Keratinocyte (primary cell): ENCODE measurements around the gene PRSS12. TPM values are rescaled to one million over a fixed set of nuclear protein-coding genes. Genes with fewer than 3 reads are reported as not detected.

Experiments used
- DNase-seq: peaks from one replicate; pipeline ENCODE4 v3.0.0-alpha.2; 2011; ENCODE audit warnings: low read depth, missing footprints, low spot score
- FAIRE-seq: peaks from 2 replicates; lab custom pipeline; 2011; peaks lifted over from hg19 to GRCh38; lab: Jason Lieb, UNC
- H2AFZ ChIP-seq: 2 replicates; pipeline ENCODE4 v1.6.0; 2012; ENCODE audit warnings: low read length, control low read depth, inconsistent platforms; ENCODE audit not compliant: control insufficient read depth
- H3K27ac ChIP-seq: 2 replicates; pipeline ENCODE4 v1.5.1; 2011; ENCODE audit warnings: low read length; ENCODE audit not compliant: control insufficient read depth, insufficient read depth
- H3K27me3 ChIP-seq: 3 replicates; pipeline ENCODE4 v1.6.0; 2011; ENCODE audit warnings: low read length; ENCODE audit not compliant: control insufficient read depth, insufficient read depth; ENCODE audit errors: extremely low read depth
- H3K36me3 ChIP-seq, 2 experiments: 2 replicates in 1 of 2; 3 replicates in 1 of 2; pipeline ENCODE4 v1.5.1; 2011; ENCODE audit warnings: low read length in 2 of 2, mild to moderate bottlenecking in 1 of 2; ENCODE audit not compliant: control insufficient read depth in 2 of 2, insufficient read depth in 2 of 2; ENCODE audit errors: extremely low read depth in 1 of 2
- H3K4me1 ChIP-seq: 3 replicates; pipeline ENCODE4 v1.5.1; 2011; ENCODE audit warnings: low read length; ENCODE audit not compliant: control insufficient read depth, insufficient read depth; ENCODE audit errors: extremely low read depth
- H3K4me2 ChIP-seq: 3 replicates; pipeline ENCODE4 v1.6.0; 2011; ENCODE audit warnings: low read depth, low read length; ENCODE audit not compliant: control insufficient read depth, insufficient read depth; ENCODE audit errors: extremely low read depth
- H3K4me3 ChIP-seq, 3 experiments: fragments of 200-600 bp in 1 of 3; sonication (generic) in 1 of 3; 2 replicates in 2 of 3; 3 replicates in 1 of 3; pipeline ENCODE4 v1.5.1; 2011 to 2016; ENCODE audit warnings: low read length in 3 of 3, mild to moderate bottlenecking in 3 of 3, control low read depth in 2 of 3, inconsistent platforms in 1 of 3, low read depth in 1 of 3, mixed read lengths in 1 of 3, mixed run types in 1 of 3, moderate library complexity in 1 of 3; ENCODE audit not compliant: control insufficient read depth in 2 of 3, insufficient read depth in 2 of 3; ENCODE audit errors: extremely low read depth in 1 of 3
- H3K79me2 ChIP-seq: 2 replicates; pipeline ENCODE4 v1.6.0; 2012; ENCODE audit warnings: low read length; ENCODE audit not compliant: control insufficient read depth, insufficient read depth
- H3K9ac ChIP-seq: 3 replicates; pipeline ENCODE4 v1.6.0; 2011; ENCODE audit warnings: low read length; ENCODE audit not compliant: control insufficient read depth, insufficient read depth; ENCODE audit errors: extremely low read depth
- H3K9me1 ChIP-seq: 3 replicates; pipeline ENCODE4 v1.6.0; 2011; ENCODE audit warnings: low read length; ENCODE audit not compliant: control insufficient read depth, insufficient read depth; ENCODE audit errors: extremely low read depth
- H3K9me3 ChIP-seq: 2 replicates; pipeline ENCODE4 v1.5.1; 2012; ENCODE audit warnings: low read depth, low read length; ENCODE audit not compliant: control insufficient read depth
- H4K20me1 ChIP-seq: 3 replicates; pipeline ENCODE4 v1.6.0; 2011; ENCODE audit warnings: low read length; ENCODE audit not compliant: control insufficient read depth, insufficient read depth; ENCODE audit errors: extremely low read depth
- CTCF ChIP-seq, 3 experiments: IDR thresholded peaks in 1 of 3; conservative IDR thresholded peaks in 1 of 3; optimal IDR thresholded peaks in 1 of 3; 2 replicates in 2 of 3; 3 replicates in 1 of 3; pipeline versions ENCODE3 to v1.5.1; 2011; ENCODE audit warnings: low read length in 3 of 3, mild to moderate bottlenecking in 3 of 3, moderate library complexity in 2 of 3, control low read depth in 1 of 3, inconsistent platforms in 1 of 3; ENCODE audit not compliant: insufficient read depth in 2 of 3; ENCODE audit errors: extremely low read depth in 1 of 3
- EZH2 ChIP-seq: IDR thresholded peaks from one replicate; pipeline ENCODE4 v1.6.1; 2012; ENCODE audit warnings: inconsistent platforms, mild to moderate bottlenecking, low read length, moderate library complexity
- dilution Hi-C: fragments of 300-500 bp; cut with MboI; formaldehyde crosslinking; loops from one replicate; pipeline ENCODE4 v1.7.0; 2020; ENCODE audit warnings: low sequenced_read_pairs; ENCODE audit not compliant: extremely low pct_ligation_motif_present
- polyA plus RNA-seq, 5 experiments: library from polyadenylated mRNA; depleted of rRNA in 3 of 5; stranded (reverse) in 3 of 5; stranded (forward) in 1 of 5; unstranded in 1 of 5; fragments of >200 nt; gene quantifications; 1 replicate in 1 of 5; 2 replicates in 3 of 5; 3 replicates in 1 of 5; pipeline versions ENCODE4 v1.2.1 to v1.2.3, GENCODE V29; 2011 to 2012; ENCODE audit warnings: missing spikeins in 2 of 5, low read depth in 1 of 5, low replicate concordance in 1 of 5

The PRSS12 gene
- polyA plus RNA-seq, 1 donor (not counting 4 experiments of a cell fraction or from before 2014, with no cell fraction given) = 16.6 TPM

GRCh38 chr4:118388606-118389005 is 35.8 kb upstream of the PRSS12 start:
- Histone ChIP-seq H3K36me3 (no peaks in the 10 kb centered on the region), H3K4me1 (no peaks in the 10 kb centered on the region), H3K27me3 (no peaks in the 10 kb centered on the region), H3K27ac (no peak overlapping the region), H3K4me2 (no peak overlapping the region), H3K4me3 (no peak overlapping the region), H3K79me2 (no peaks in the 10 kb centered on the region), H4K20me1 (no peaks in the 10 kb centered on the region), H3K9me3 (no peaks in the 10 kb centered on the region), H3K9ac (no peak overlapping the region), H2AFZ (no peak overlapping the region), H3K9me1 (no peaks in the 10 kb centered on the region)
- DNase-seq (no peak), FAIRE-seq (no peak)
- no peak for TF ChIP-seq EZH2
- TF ChIP-seq CTCF (optimal IDR thresholded peaks at IDR 0.05 in 1 of 3, IDR thresholded peaks at IDR 0.05 in 1 of 3, conservative IDR thresholded peaks at IDR 0.05 in 1 of 3; ENCODE audit: extremely low read depth in 1 of 3, insufficient read depth in 2 of 3, low read length in 3 of 3) = no peak
- dilution Hi-C loops = no loop called here

GRCh38 chr4:118381902-118382301 is 29.1 kb upstream of the PRSS12 start:
- no peaks in the 10 kb centered on the region for H3K4me1 ChIP-seq
- H2AFZ ChIP-seq = no peak overlapping the region
- H3K36me3 ChIP-seq = no peaks in the 10 kb centered on the region
- TF ChIP-seq CTCF (optimal IDR thresholded peaks at IDR 0.05 in 1 of 3, IDR thresholded peaks at IDR 0.05 in 1 of 3, conservative IDR thresholded peaks at IDR 0.05 in 1 of 3; ENCODE audit: extremely low read depth in 1 of 3, insufficient read depth in 2 of 3, low read length in 3 of 3) = no peak
- TF ChIP-seq EZH2 = no peak
- H3K9me1 ChIP-seq = no peaks in the 10 kb centered on the region
- H4K20me1 ChIP-seq = no peaks in the 10 kb centered on the region
- FAIRE-seq = no peak
- dilution Hi-C loops = no loop called here
- DNase-seq = no peak
- no peak overlapping the region for H3K4me3 ChIP-seq
- no peaks in the 10 kb centered on the region for H3K9me3 ChIP-seq
- no peak overlapping the region for H3K4me2 ChIP-seq
- H3K27ac ChIP-seq = no peak overlapping the region
- no peak overlapping the region for H3K9ac ChIP-seq
- no peaks in the 10 kb centered on the region for H3K27me3 ChIP-seq
- H3K79me2 ChIP-seq = no peaks in the 10 kb centered on the region
